Hypothalamus (tissue), 51 donors: ENCODE measurements around the gene HASPIN.

ENCODE experiments used
- DNase-seq, 51 donors: peaks; one replicate each; lab custom pipeline; 2025; lab: John Stamatoyannopoulos, UW

The HASPIN gene

DNA sequence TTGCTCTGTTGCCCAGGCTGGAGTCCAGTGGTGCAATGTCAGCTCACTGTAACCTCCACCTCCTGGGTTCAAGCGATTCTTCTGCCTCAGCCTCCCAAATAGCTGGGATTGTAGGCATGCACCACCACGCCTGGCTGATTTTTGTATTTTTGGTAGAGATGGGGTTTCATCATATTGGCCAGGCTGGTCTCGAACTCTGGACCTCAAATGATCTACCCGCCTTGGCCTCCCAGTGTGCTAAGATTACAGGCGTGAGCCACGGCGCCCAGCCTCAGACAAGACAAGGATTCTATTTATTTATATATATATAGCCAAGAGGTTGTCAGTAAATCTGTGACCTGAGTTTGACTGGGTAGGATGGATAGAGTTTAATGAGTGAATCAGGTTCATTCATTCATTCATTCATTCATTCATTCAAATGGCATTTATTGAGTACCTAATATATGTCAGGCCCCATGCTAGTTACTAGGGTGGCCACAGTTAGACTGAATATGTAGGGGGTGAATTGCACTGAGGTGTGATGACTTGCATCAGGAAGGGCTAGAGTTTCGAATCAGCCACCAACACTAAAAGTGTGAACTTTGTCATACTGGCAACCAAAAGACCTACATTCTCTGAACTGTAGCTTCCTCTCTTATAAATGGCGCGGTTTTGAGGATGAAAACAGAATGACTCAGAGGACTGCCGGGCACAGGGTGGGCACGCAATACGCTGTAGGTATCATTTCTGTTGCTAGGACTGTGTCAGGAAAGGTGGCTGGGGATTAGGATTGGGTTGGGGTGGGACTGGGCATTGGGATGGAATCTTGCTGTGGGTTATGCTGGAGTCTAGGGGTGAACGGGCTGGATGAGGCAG lies 39.4 kb downstream of the HASPIN start:
- no peak for DNase-seq

DNA sequence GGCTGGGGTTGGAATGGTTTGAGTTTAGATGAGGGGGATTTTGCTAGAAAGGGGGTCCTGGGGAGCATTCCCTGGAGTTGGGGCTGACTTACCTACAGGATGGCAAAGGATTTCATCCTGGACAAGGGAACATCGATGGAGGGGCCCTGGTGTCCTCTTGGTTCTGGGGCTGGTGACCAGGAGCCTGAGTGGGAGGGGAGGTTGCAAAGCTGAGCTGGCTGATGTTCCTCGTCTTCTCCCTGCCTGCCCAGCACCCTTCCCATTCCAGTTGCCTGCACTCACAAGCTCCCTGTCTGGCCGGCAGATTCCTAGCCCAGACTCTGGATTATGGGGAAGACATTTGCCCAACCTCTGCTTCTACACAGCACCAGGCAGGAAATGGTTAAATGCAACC lies 40.1 kb downstream of the HASPIN start:
- no peak for DNase-seq

DNA sequence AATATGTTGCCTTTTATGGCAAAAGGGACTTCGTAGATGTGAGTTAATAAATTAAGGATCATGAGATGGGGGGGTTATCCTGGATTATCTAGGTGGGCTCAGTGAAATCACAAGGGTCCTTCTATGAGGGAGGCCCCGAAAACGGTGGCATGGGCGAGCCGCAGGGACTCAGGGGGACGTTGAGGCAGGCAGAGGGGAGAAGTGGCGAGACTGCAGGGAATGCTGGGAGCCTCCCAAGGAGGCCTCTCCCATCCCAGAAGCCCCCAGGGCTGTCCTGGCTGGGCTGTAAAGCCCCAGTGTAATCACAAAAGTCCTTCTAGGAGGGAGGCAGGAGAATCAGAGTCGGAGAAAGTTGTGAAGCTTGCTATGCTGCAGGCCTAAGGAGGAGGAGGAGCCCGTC lies 42.3 kb downstream of the HASPIN start:
- DNase-seq: no peak

DNA sequence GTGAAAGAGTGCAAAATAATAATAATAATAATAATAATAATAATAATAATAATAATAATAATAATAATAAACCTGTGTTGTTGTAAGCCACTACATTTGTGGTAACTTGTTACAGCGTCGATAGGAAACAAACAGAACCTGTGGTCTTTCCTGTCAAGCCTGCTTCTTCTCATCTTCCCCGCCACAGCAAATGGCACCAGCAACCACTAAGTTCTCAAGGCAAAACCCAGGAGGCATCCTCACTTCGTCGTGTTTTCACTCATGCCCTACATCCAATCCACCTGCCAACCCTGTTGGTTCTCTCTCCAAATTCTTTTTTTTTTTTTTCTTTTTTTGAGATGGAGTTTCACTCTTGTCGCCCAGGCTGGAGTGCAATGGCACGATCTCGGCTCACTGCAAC lies 43.1 kb downstream of the HASPIN start:
- no peak for DNase-seq

DNA sequence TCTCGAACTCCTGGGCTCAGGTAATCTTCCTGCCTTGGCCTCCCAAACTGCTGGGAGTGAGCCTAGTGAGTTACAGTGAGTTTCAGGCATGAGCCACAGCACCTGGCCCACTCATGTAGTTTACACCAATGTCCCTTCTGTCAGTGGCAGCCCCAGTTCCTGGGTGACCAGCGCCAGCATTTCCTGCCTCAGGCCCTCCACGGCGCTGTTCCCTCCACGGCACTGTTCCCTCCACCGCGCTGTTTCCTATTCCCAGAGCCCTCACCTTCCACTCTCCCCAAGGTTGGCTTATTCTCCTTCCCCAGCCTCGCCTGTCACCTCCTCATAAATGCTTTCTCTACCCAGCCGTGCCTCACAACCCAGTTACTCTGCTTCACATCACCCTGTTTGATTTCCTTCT lies 44.6 kb downstream of the HASPIN start:
- DNase-seq: no peak

DNA sequence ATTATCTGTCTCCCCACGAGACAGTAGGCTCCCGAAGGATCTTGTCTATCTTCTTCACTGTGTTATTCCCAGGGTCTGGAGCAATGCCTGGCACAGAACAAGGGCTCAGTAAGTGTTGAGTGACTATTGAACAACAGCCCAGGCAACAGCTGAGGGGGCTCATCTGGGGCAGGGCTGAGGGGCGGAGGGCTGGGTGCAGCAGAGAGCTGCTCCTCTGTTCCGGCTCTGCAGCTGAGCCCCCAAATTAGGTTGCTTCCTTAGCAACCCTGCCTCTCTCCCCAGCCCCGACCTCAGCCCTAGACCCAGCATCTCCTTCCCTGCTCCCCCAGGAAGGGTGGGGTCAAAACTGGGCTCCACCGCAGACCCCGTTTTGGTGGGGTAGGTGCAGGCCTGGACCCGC lies 45.1 kb downstream of the HASPIN start:
- DNase-seq: no peak

DNA sequence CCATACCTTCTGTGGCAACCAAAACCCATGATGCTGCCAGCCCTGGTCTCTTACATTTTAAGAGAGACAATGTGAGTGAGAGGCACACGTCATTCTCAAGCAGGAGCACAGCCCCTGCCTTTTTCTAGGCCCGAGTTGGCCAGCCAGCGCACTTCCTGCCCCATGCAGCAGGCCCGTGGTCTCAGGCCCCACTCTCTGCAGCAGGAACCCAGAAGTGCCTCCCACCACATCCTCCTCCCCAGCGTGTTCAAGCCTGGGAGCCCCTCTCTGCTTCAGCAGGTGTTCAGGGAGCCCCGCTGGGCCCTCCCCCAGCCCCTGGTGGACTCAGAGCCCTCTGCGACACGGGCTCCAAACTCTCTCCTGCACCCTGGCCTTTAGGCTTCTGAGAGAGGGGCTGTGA lies 46.8 kb downstream of the HASPIN start:
- no peak for DNase-seq

DNA sequence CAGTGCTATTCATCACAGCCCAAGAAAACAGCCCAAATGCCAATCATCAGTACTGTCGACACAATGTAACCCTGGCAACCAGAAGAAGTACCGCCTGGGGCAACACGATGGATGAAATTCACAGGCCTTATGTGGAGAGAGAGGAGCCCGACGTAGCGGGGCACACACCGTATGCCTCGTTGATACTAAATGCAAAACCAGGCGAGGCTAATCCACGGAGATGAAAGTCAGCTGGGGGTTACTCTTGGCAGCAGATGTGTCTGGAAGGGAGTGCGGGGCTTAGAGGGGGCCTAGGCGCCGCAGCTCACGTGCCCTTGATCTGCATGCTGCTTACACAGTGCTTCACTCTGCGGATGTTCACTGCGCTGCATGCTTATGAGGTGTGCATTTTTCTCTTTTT lies 47.4 kb downstream of the HASPIN start:
- DNase-seq: peak in 1 of 51 donors; percentile 4

DNA sequence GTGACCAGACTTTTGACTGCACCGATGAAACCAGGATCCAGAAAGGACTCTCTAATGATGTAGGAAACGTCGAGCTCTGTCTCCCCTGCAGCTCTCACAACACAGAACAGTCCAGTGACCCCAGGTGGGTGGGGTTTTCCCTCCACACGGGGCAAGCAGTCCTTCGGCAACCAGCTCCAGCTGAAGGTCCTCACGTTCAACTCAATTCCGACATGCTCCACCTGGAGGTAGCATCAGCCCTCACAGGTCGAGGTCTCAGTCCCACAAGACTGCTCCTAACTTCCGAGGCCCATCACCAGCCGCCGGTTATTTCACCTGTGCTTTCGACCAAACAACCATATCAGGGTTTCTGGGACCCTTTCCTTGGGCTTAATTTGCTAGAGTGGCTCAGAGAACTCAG lies 49.1 kb downstream of the HASPIN start:
- no peak for DNase-seq

DNA sequence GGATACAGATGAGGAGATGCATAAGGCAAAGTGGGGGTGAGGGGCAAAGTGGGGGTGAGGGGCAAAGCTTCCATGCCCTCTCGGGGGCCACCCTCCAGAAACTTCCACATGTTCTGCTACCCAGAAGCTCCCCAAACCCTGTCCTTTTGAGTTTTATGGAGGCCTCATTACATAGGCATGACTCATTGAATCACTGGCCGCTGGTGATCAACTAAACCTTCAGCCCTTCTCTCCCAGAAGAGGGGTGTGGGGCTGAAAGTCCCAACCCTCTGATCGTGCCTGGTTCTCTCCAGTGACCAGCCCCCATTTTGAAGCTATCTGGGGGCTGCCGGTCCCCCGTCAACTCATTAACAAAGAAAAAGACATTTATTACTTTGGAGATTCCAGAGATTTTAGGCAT lies 49.8 kb downstream of the HASPIN start:
- no peak for DNase-seq

DNA sequence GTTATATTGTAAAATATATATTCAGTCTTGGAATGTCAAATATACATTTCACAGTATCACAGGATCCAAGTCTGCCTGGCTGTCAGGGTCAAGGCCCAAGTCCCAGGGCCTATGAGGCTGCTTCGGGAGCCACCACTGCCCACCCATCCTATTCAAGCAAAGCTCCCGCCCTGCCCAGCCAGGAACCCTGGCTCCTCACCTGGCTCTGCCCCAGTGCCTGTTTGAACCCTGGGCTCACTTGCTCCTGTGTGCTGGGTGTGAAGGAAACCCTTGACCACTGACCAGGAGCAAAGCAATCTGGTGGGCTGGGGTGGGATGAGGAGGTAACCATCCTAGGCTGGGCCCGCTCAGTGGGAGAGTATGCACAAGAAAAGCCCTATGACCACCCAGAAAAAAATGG lies 50.3 kb downstream of the HASPIN start:
- DNase-seq: no peak
